Right lobe of liver (tissue), 6 donors: Measurements from ENCODE around the gene EHD4. TPM values are rescaled to one million over a fixed set of nuclear protein-coding genes. Genes with fewer than 3 reads are reported as not detected.

Experiments
- ATAC-seq, 4 donors: fragments of 200-7000 bp; cut with Tn5 transposase; one replicate each; pipeline ENCODE4 v1.9.1; 2020; ENCODE audit warnings: mild to moderate bottlenecking in 4 of 4, moderate library complexity in 4 of 4
- DNase-seq, 3 donors: peaks; one replicate each; pipeline ENCODE4 v3.0.0-alpha.2; 2020
- H3K27ac ChIP-seq, 3 donors: fragments of 200-600 bp; one replicate each; pipeline ENCODE4 v1.8.0; 2022
- H3K27me3 ChIP-seq, 2 donors: fragments of 200-600 bp; one replicate each; pipeline ENCODE4 v1.8.0; 2022
- H3K36me3 ChIP-seq, 4 donors: fragments of 200-600 bp; sonication (generic) in 1 of 4; one replicate each; pipeline versions ENCODE4 v1.5.1 to v1.8.0; 2017 to 2022; ENCODE audit warnings: control low read depth in 1 of 4
- H3K4me1 ChIP-seq, 4 donors: fragments of 200-600 bp; sonication (generic) in 1 of 4; one replicate each; pipeline versions ENCODE4 v1.5.1 to v1.8.0; 2017 to 2022; ENCODE audit warnings: control low read depth in 1 of 4
- H3K4me3 ChIP-seq, 3 donors: fragments of 200-600 bp; one replicate each; pipeline ENCODE4 v1.8.0; 2022
- H3K9me3 ChIP-seq, 4 donors: fragments of 200-600 bp; sonication (generic) in 1 of 4; one replicate each; pipeline versions ENCODE4 v1.5.1 to v1.8.0; 2017 to 2022; ENCODE audit warnings: control low read depth in 1 of 4
- CTCF ChIP-seq, 4 donors: fragments of 200-600 bp in 3 of 4; fragments of 450-650 bp in 1 of 4; IDR thresholded peaks; one replicate each; pipeline versions ENCODE4 v1.5.1 to v1.8.0; 2016 to 2022; ENCODE audit warnings: antibody characterized with exemption in 4 of 4, mild to moderate bottlenecking in 2 of 4
- POLR2A ChIP-seq: fragments of 450-650 bp; IDR thresholded peaks from one replicate; pipeline ENCODE4 v1.6.1; 2017; ENCODE audit warnings: antibody characterized with exemption, mild to moderate bottlenecking
- WGBS: methylation state at CpG from one replicate; pipeline ENCODE4 v1.1.6; 2018; ENCODE audit warnings: low coverage, low lambda C conversion rate; ENCODE audit not compliant: insufficient coverage; ENCODE audit errors: missing lambda C conversion rate; 5-methylcytosine and 5-hydroxymethylcytosine counted together
- intact Hi-C, 2 donors: fragments of 100-400 bp; cut with DNase I; formaldehyde crosslinking; loops; one replicate each; pipeline versions ENCODE4 v1.11.2 to v1.14.1; 2022
- total RNA-seq, 6 experiments: library from RNA; depleted of rRNA in 2 of 6; stranded (reverse); fragments of >200 nt in 2 of 6; fragmentation: NEBNext Ultra II Directional in 3 of 6; extraction: Animal tissue kit (Norgen Biotek cat#: 25700) in 3 of 6; gene quantifications; one replicate each; pipeline versions ENCODE4 v1.1.0 to v1.2.4, GENCODE V29; 2016 to 2023
- donor health status: DM: no; HTN: yes; CAD: no.
- donor health status: DM: no; HTN: no; CAD: no.
- donor health status: DM: no; HTN: no; CAD: no.
- donor health status: DM: no; HTN: yes; CAD: no.
- donor health status: DM: no; HTN: yes; CAD: no.

The EHD4 gene
- total RNA-seq, 6 experiments from 2014 or later = 4.7 to 21.5 (median 11.1) TPM

- peaks cover 0 to 17% (median 0%) of the 10 kb centered on the region in 4 donors for H3K36me3 ChIP-seq
- WGBS = 83% methylated on average over 5 of the region's 5 CpGs
- ATAC-seq = no peak
Observed at GRCh38 chr15:41949401-41950126, 22.8 kb downstream of the EHD4 start.

GRCh38 chr15:41948490-41948889 lies 23.9 kb downstream of the EHD4 start:
- Histone ChIP-seq H3K4me1 (peaks cover 0 to 7% (median 0%) of the 10 kb centered on the region in 4 donors), H3K4me3 (no peak overlapping the region), H3K9me3 (no peaks in the 10 kb centered on the region), H3K36me3 (peaks cover 0 to 12% (median 0%) of the 10 kb centered on the region in 4 donors), H3K27me3 (no peaks in the 10 kb centered on the region), H3K27ac (no peak overlapping the region)
- DNase-seq = peak in 1 of 3 donors; percentile 14
- 93% methylated on average over 3 of the region's 3 CpGs for WGBS
- TF ChIP-seq CTCF (IDR thresholded peaks at IDR 0.05) (no peak), POLR2A (no peak)
- no peak for ATAC-seq
- intact Hi-C loops = no loop called here

More at GRCh38 chr15:41949401-41950126, 22.8 kb downstream of the EHD4 start:
- peak overlapping the region in 1 of 3 donors; percentile 33 for H3K27ac ChIP-seq
- TF ChIP-seq CTCF (IDR thresholded peaks at IDR 0.05) = no peak
- TF ChIP-seq POLR2A = no peak
- DNase-seq = peak in 1 of 3 donors; percentile 24
- intact Hi-C loops = no loop called here
- peaks cover 0 to 7% (median 0%) of the 10 kb centered on the region in 4 donors for H3K4me1 ChIP-seq
- no peaks in the 10 kb centered on the region for H3K9me3 ChIP-seq
- H3K27me3 ChIP-seq = no peaks in the 10 kb centered on the region
- H3K4me3 ChIP-seq = no peak overlapping the region

- intact Hi-C loops = no loop called here
- H3K36me3 ChIP-seq = peaks cover 0 to 4% (median 0%) of the 10 kb centered on the region in 4 donors
- WGBS = 50% methylated on average over 1 of the region's 2 CpGs
- TF ChIP-seq CTCF (IDR thresholded peaks at IDR 0.05) = no peak
- no peak for TF ChIP-seq POLR2A
- ATAC-seq (no peak), DNase-seq (peak in 1 of 3 donors; percentile 16)
- H3K4me1 ChIP-seq = peaks cover 0 to 7% (median 0%) of the 10 kb centered on the region in 4 donors
- no peaks in the 10 kb centered on the region for H3K27me3 ChIP-seq
- no peaks in the 10 kb centered on the region for H3K9me3 ChIP-seq
- no peak overlapping the region for H3K27ac ChIP-seq
- no peak overlapping the region for H3K4me3 ChIP-seq
Observed at GRCh38 chr15:41946970-41947369, 25.4 kb downstream of the EHD4 start.

GRCh38 chr15:41945731-41946130 lies 26.6 kb downstream of the EHD4 start:
- intact Hi-C loops = no loop called here
- no peaks in the 10 kb centered on the region for H3K4me1 ChIP-seq
- no peaks in the 10 kb centered on the region for H3K27me3 ChIP-seq
- DNase-seq = peak in 1 of 3 donors; percentile 31
- no peak overlapping the region for H3K4me3 ChIP-seq
- H3K27ac ChIP-seq = no peak overlapping the region
- WGBS = 40% methylated on average over 1 of the region's 11 CpGs
- peaks cover 0 to 4% (median 2%) of the 10 kb centered on the region in 4 donors for H3K36me3 ChIP-seq
- ATAC-seq = no peak
- TF ChIP-seq POLR2A = no peak
- no peak for TF ChIP-seq CTCF (IDR thresholded peaks at IDR 0.05)
- H3K9me3 ChIP-seq = no peaks in the 10 kb centered on the region
